Pulmonary artery endothelial cell (primary cell): Measurements from ENCODE around the gene ECPAS. TPM values are rescaled to one million over a fixed set of nuclear protein-coding genes. Genes with fewer than 3 reads are reported as not detected.
"Not testable (repeated sequence)": the region's sequence is repeated elsewhere in the genome, so short reads cannot be mapped to it uniquely, and the experiment has no call there.

Experiments
- DNase-seq: peaks from one replicate; pipeline ENCODE4 v3.0.0-alpha.2; 2011; ENCODE audit warnings: low read depth, low spot score
- total RNA-seq: library from RNA; depleted of rRNA; stranded (reverse); fragments of >200 nt; gene quantifications from 2 replicates; pipeline ENCODE4 v1.2.3, GENCODE V29; 2014

Gene ECPAS
- total RNA-seq, 1 donor from 2014 or later, result 131 TPM

DNA sequence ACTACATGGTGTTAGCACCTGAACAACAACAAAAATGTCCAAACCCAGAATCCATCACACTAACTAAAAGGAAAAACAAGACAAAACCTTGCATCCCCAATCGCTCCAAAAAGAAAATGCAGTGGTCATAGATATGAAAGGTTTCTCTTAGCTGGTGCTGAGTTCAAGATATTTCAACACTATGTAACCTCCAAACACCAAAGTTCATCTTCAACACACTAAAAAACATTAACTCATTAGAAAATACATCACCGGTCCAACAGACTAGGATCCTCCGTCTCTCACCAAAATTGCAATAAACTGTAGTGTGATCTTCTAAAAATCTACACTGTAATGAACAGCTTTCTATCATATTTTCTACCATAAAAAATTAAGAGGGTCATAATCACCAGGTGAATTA, 60.8 kb downstream of the ECPAS start:
- DNase-seq, result no peak

GRCh38 chr9:111414406-111414805, 69.8 kb downstream of the ECPAS start:
- DNase-seq, result no peak

DNA sequence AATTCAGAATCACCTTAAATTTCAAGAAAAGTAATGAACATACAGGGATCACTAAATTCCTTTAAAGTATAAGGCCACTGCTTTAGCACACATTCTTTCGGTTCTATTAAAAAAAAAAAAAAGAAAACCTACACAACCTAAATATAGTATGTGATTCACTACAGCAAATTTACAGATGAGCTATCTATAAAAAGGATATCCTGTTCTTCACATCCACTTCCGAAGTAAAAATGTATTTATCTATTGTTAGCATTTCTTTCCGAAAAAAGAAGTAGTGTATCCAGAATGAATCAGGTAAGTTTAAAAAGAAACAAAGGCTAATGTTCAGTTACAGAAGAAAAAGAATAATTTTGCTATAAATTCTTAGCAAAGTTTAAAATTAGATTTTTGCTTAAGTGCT, 70.2 kb downstream of the ECPAS start:
- DNase-seq, result no peak

GRCh38 chr9:111412280-111412679, 71.9 kb downstream of the ECPAS start:
- no peak for DNase-seq

DNA sequence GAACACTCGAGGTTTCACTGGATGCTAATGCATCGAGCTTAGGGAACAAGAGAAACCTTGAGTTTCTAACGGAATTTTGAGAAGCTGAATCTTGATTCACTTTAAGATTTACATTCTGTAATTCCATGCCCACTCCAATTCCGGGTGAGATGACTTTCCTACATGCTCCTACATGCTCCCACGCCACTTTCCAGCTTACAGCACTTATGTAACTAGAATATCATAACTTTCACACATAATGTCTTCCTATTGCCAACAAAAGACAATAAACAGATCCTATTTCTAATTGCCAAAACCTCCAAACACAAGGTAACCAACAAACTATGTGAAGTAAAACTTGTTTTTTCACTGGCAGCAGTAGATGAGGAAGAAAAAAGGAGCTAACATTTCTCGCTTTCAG, 72.9 kb downstream of the ECPAS start:
- no peak for DNase-seq

GRCh38 chr9:111407813-111408212, 76.4 kb downstream of the ECPAS start:
- DNase-seq, result no peak

DNA sequence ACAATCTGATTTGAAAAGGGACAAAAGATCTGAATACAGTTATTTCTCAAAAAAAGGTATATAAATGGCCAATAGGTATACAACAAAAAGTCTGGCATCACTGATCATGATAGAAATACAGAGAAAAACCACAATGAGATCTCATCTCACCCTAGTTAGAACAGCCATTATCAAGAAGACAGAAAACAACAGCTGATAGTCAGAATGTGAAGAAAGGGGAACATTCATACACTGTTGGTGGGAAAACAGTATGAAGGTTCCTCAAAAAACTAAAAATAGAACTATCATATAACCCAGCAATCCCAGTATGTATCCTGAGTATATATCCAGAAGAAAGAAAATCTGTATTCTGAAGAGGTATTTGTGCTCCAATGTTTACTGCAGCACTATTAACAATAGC, 78.5 kb downstream of the ECPAS start:
- no peak for DNase-seq

DNA sequence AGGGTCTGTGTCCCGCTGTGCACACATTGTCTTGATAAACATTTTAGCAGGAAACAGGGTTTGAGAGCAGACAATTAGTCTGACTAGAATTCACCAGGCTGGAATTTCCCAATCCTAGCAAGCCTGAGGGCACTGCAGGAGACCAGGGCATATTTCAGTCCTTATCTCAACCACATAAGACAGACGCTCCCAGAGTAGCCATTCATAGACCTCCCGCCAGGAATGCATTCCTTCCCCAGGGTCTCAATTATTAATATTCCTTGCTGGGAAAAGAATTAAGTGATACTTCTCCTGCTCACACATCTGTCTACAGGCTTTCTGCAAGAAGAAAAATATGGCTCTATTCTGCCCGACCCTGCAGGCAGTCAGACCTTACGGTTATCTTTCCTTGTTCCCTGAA, 82.7 kb downstream of the ECPAS start:
- not testable (repeated sequence) for DNase-seq

- DNase-seq, result no peak
Observed at GRCh38 chr9:111400564-111400898, 83.7 kb downstream of the ECPAS start.

GRCh38 chr9:111399772-111400563, 84.2 kb downstream of the ECPAS start:
- no peak for DNase-seq

GRCh38 chr9:111399211-111399739, 84.9 kb downstream of the ECPAS start:
- DNase-seq, result no peak

GRCh38 chr9:111393971-111394370, 90.2 kb downstream of the ECPAS start:
- no peak for DNase-seq

GRCh38 chr9:111389406-111389805, 94.8 kb downstream of the ECPAS start:
- DNase-seq, result no peak

DNA sequence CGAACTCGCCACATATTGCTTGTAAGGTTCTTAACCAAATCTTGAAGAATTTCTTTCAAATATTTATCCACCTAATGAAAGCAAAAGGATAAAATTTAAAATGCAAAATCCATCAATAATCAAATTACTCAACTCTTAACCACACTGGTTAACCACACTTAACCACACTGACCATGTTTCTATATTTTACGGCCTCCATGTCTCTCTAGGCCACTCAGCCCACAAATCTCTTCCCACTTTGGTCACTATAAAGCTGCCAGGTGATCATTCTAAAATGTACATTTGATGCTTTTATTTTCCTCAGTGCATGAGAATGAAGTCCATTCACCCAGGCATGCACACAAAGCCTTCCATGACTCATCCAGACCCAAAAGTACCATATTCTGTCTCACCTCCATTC, 97.8 kb downstream of the ECPAS start:
- DNase-seq, result no peak

DNA sequence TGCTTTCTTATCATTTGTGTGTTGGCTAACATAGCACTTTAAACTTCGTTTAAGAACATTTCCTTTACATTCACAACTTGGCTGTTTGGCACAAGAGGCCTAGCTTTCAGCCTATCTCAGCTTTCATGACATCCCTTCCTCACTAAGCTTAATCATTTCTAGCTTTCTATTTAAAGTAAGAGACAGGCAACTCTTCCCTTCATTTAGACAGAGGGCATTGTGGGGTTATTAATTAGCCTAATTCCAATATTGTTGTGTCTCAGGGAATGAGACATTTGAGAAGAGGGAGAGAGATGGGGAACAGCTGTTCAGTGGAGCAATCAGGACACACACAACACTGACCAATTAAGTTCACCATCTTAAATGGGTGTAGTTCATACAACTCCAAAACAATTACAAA, 103.2 kb downstream of the ECPAS start:
- DNase-seq, result no peak

DNA sequence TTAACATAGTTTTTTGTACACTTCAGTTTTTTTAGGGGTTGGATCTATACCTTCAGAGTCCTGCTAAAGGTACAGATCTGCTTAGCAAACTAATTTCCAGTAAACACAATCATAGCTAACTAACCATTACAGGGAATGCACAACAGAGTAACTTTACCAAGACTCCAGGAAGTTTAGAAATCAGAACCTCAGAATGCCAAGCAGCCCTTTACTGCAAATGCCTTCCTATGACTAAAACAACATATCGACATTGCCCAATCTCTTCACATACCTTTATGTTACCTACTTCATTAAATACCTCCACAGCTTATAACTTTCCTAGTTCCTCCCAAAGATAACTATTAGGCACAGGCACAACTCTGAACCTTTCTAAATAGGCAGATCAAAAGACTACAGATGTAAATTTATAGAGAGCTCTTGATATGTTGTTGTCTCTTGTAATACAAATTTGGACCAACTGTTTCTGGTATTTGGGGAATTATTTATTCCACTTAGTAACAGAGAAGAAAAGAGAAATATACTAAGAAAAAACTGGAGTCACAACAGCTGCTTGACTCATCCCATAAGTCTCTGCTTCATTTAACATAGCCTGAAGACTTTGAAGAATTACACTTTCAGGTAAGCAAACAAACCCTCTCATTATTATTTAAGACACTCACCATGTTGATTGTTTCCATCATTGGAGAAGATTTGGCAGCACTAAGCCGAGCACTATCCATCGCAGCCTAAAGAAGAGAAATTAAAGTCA, 108.2 kb downstream of the ECPAS start:
- no peak for DNase-seq

DNA sequence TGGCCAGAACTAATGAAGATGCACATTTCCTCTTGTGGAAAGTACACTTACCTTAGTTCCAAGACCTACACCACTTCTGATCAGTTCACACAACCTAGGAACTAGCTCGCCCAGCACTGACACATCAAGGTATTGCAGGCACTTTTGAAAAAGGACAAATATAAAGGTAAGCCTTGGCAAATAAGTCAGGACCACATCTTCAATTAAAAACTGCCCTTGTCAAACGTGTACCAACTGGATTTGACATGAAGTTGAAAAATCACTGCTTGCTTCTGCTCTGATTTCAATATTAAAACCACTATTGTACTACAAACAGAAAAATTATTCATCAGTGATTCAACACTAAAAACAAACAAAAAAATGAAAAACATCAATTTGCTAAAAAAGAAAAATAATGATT, 109.1 kb downstream of the ECPAS start:
- no peak for DNase-seq

- DNase-seq, result no peak
Observed at GRCh38 chr9:111372297-111372696, 111.9 kb downstream of the ECPAS start.

DNA sequence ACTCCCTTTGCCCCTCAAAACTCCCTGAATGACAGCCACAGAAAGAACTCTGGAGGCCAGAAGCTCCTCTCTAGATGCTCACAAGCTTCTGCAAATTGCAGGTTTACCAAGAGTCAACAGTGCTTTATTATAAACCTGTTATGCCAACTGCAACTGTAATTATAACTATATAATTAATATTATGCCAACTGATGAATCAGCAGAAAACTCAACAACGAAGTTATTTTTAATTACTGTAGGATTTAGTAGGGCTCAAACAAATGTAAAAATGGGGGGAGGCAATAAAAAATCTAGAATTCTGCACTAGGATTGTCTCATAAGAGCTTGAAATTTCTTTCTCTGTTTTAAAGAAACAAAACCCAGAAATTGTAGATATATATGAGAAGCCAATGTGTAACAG, 117.2 kb downstream of the ECPAS start:
- DNase-seq, result no peak

- DNase-seq, result no peak
Observed at GRCh38 chr9:111362526-111362925, 121.7 kb downstream of the ECPAS start.

GRCh38 chr9:111360881-111361280, 123.3 kb downstream of the ECPAS start:
- DNase-seq, result no peak

GRCh38 chr9:111356481-111357244, 127.5 kb downstream of the ECPAS start:
- DNase-seq, result peak; percentile 13
